ENCODE data around the gene HORMAD2.

GRCh38 chr22:30079952-30080533 lies at the start of gene HORMAD2:
- TF ChIP-seq, protein P1, sequence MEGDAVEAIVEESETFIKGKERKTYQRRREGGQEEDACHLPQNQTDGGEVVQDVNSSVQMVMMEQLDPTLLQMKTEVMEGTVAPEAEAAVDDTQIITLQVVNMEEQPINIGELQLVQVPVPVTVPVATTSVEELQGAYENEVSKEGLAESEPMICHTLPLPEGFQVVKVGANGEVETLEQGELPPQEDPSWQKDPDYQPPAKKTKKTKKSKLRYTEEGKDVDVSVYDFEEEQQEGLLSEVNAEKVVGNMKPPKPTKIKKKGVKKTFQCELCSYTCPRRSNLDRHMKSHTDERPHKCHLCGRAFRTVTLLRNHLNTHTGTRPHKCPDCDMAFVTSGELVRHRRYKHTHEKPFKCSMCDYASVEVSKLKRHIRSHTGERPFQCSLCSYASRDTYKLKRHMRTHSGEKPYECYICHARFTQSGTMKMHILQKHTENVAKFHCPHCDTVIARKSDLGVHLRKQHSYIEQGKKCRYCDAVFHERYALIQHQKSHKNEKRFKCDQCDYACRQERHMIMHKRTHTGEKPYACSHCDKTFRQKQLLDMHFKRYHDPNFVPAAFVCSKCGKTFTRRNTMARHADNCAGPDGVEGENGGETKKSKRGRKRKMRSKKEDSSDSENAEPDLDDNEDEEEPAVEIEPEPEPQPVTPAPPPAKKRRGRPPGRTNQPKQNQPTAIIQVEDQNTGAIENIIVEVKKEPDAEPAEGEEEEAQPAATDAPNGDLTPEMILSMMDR (conservative IDR thresholded peaks at IDR 0.05 in 1 of 2, IDR thresholded peaks at IDR 0.05 in 1 of 2; ENCODE audit: extremely low read depth in 1 of 2, insufficient read depth in 1 of 2, low read depth in 1 of 2, low read length in 2 of 2), result no peak
- TF ChIP-seq EZH2 (IDR thresholded peaks at IDR 0.05; ENCODE audit: borderline replicate concordance, low read length), result no peak
